K562 (cell line): Measurements from ENCODE around the gene CLCN6. TPM values are rescaled to one million over a fixed set of nuclear protein-coding genes. Genes with fewer than 3 reads are reported as not detected.

Source experiments
- ATF3 ChIP-seq, 2 experiments: fragments of 450-650 bp in 1 of 2; sonication (generic) in 1 of 2; formaldehyde crosslinking in 1 of 2; IDR thresholded peaks in 1 of 2; conservative IDR thresholded peaks in 1 of 2; 2 replicates each; pipeline versions ENCODE4 v1.6.1 to v1.8.1; 2016 to 2023; ENCODE audit warnings: mild to moderate bottlenecking in 2 of 2, moderate library complexity in 2 of 2, inconsistent platforms in 1 of 2, missing genetic modification reagents in 1 of 2
- CCNT2 ChIP-seq: IDR thresholded peaks from 2 replicates; pipeline ENCODE4 v1.6.1; 2011; ENCODE audit warnings: borderline replicate concordance, low read depth, mild to moderate bottlenecking, moderate library complexity, mixed read lengths, low read length; ENCODE audit not compliant: insufficient read length; ENCODE audit errors: extremely low read depth
- ERF ChIP-seq: fragments of 450-650 bp; formaldehyde crosslinking; IDR thresholded peaks from 2 replicates; pipeline ENCODE4 v1.4.0; 2020; ENCODE audit warnings: mild to moderate bottlenecking, mixed read lengths
- ETV5 ChIP-seq: sonication (generic); formaldehyde crosslinking; IDR thresholded peaks from 2 replicates; pipeline ENCODE4 v1.4.0; 2020; ENCODE audit warnings: low read depth, mild to moderate bottlenecking, missing genetic modification reagents
- FOXP1 ChIP-seq: sonication (generic); formaldehyde crosslinking; IDR thresholded peaks from 2 replicates; pipeline ENCODE4 v1.8.0; 2022; ENCODE audit warnings: mild to moderate bottlenecking, missing genetic modification reagents
- HMGXB4 ChIP-seq: sonication (generic); formaldehyde crosslinking; IDR thresholded peaks from 2 replicates; pipeline ENCODE4 v1.8.1; 2023; ENCODE audit warnings: mild to moderate bottlenecking, missing genetic modification reagents
- KAT8 ChIP-seq: fragments of 450-650 bp; IDR thresholded peaks from 2 replicates; pipeline ENCODE4 v1.6.1; 2016; ENCODE audit warnings: low read depth, mild to moderate bottlenecking
- RBFOX2 ChIP-seq: fragments of 200-400 bp; formaldehyde crosslinking; IDR thresholded peaks from 2 replicates; pipeline ENCODE4 v1.6.1; 2017; ENCODE audit warnings: low read depth, mild to moderate bottlenecking, low read length, moderate library complexity
- SMAD2 ChIP-seq: fragments of 150-350 bp; IDR thresholded peaks from 2 replicates; pipeline ENCODE4 v1.6.1; 2014; ENCODE audit warnings: low read depth, mild to moderate bottlenecking, low read length
- SNAPC5 ChIP-seq: fragments of 250-450 bp; sonication (Bioruptor Pico); IDR thresholded peaks from 2 replicates; pipeline ENCODE4 v1.8.0; 2021; ENCODE audit warnings: moderate library complexity, mild to moderate bottlenecking, inconsistent platforms
- USF2 ChIP-seq: sonication (generic); formaldehyde crosslinking; IDR thresholded peaks from 2 replicates; pipeline ENCODE4 v1.5.0; 2020; ENCODE audit warnings: missing genetic modification reagents
- ZBTB43 ChIP-seq: sonication (generic); formaldehyde crosslinking; IDR thresholded peaks from 2 replicates; pipeline ENCODE4 v1.8.0; 2023; ENCODE audit warnings: mild to moderate bottlenecking, missing genetic modification reagents
- ZNF639 ChIP-seq, 2 experiments: fragments of 200-800 bp in 1 of 2; sonication (Bioruptor generic) in 1 of 2; sonication (generic) in 1 of 2; formaldehyde crosslinking in 1 of 2; IDR thresholded peaks in 1 of 2; conservative IDR thresholded peaks in 1 of 2; 2 replicates each; pipeline versions ENCODE4 v1.5.0 to v1.6.1; 2016 to 2020; ENCODE audit warnings: missing compliant biosample characterization in 1 of 2, missing genetic modification characterization in 1 of 2, missing genetic modification reagents in 1 of 2
- ZSCAN32 ChIP-seq: fragments of 450-650 bp; formaldehyde crosslinking; IDR thresholded peaks from 2 replicates; pipeline ENCODE4 v1.4.0; 2020; ENCODE audit warnings: mild to moderate bottlenecking, moderate library complexity
- polyA plus RNA-seq, 8 experiments: library from polyadenylated mRNA; depleted of rRNA in 4 of 8; stranded (reverse) in 5 of 8; unstranded in 3 of 8; fragments of >200 nt; fragmentation: Nextera tagmentation in 2 of 8; fragmentation: Illumina TruSeq in 1 of 8; extraction: Ambion mirVana in 2 of 8; extraction: Trizol in 1 of 8; gene quantifications; 2 replicates each; pipeline versions ENCODE4 v1.2.1 to v1.2.3, GENCODE V29; 2011 to 2014; ENCODE audit warnings: inconsistent platforms in 1 of 8, missing spikeins in 1 of 8
- total RNA-seq, 7 experiments: library from RNA; depleted of rRNA in 6 of 7; stranded (reverse); fragments of >200 nt in 6 of 7; fragmentation: Illumina TruSeq in 2 of 7; extraction: Trizol in 2 of 7; gene quantifications; 2 replicates each; pipeline versions ENCODE4 v1.2.1 to v1.2.3, GENCODE V29; 2011 to 2021; ENCODE audit warnings: low replicate concordance in 1 of 7

The CLCN6 gene
- total and polyA plus RNA-seq, 9 of the 15 experiments (the other 6 are each of a cell fraction or from before 2014, with no cell fraction given): 2.0 to 21.8 (median 13.6) TPM

- TF ChIP-seq HMGXB4: peak; percentile 98
- TF ChIP-seq FOXP1: peak; percentile 97
- peak; percentile 68 for TF ChIP-seq USF2 (CRISPR knock-in tag)
- peak; percentile 92; the same call in 1 of the 2 replicates for TF ChIP-seq ZBTB43
- TF ChIP-seq ZSCAN32 (CRISPR knock-in tag): no peak
- 0 out of 4 replicates have a peak, but pooled peaks of 1 of the 2 experiments have one; percentile 76 for TF ChIP-seq ZNF639 (CRISPR knock-in tag; conservative IDR thresholded peaks at IDR 0.05 in 1 of 2, IDR thresholded peaks at IDR 0.05 in 1 of 2)
- no peak for TF ChIP-seq SMAD2
- TF ChIP-seq ETV5: peak; percentile 81; the same call in 1 of the 2 replicates
- TF ChIP-seq SNAPC5: no peak
- no peak for TF ChIP-seq ATF3 (IDR thresholded peaks at IDR 0.05)
- TF ChIP-seq ATF3 (CRISPR knock-in tag; conservative IDR thresholded peaks at IDR 0.05): 0 out of 2 replicates have a peak, but pooled peaks have one; percentile 58
- TF ChIP-seq ERF (CRISPR knock-in tag): no peak
- TF ChIP-seq KAT8: no peak
- no peak for TF ChIP-seq RBFOX2
- peak; percentile 32 for TF ChIP-seq CCNT2
Observed at GRCh38 chr1:11858968-11859871, 53.2 kb downstream of the CLCN6 start (continued).
